ENCODE results near the gene OXT.

Gene OXT

DNA sequence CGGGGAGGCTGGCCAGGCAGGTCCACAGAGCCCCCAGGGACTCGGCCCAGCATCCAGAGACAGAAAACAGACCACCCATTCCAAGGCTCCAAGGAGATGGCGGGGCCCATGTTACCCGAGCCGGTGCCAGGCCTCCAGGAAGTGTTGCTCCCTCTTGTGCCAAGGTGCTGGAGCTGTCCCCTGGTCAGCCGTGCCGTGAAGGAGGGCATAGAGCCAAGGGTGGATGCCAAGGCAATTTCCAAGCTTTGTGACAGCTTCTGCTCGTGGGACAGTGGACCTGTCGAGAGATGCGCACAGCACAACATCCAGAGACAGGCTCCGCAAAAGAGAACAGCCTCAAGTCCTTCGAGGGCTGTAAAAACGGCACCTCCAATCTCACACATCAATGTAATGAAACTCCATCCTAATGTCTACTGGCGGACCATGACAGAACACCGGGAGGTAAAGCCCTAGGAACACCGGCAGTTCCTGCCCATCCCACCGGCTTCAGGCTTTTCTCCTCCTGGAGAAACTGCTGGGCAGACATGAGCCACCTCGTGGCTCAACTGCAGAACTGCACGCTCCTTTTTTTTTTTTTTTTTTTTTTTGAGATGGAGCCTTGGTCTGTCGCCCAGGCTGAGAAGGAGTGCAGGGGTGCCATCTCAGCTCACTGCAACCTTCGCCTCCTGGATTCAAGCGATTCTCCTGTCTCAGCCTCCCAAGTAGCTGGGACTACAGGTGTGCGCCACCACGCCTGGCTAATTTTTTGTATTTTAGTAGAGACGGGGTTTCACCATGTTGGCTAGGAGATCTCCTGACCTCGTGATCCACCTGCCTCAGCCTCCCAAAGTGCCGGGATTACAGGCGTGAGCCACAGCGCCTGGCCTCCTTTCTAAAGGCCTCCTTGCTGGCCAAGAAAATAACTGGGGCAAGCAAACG, 44.0 kb downstream of the OXT start:
- TF ChIP-seq YY1 (IDR thresholded peaks at IDR 0.05; ENCODE audit: low read depth) (0 out of 2 replicates have a peak, but pooled peaks have one; percentile 9), REST (IDR thresholded peaks at IDR 0.05; ENCODE audit: low read depth) (0 out of 2 replicates have a peak, but pooled peaks have one; percentile 16), EP300 (IDR thresholded peaks at IDR 0.05; ENCODE audit: borderline replicate concordance) (no peak), NFIC (IDR thresholded peaks at IDR 0.05) (no peak), RAD21 (IDR thresholded peaks at IDR 0.05; ENCODE audit: low read depth) (peak; percentile 58)

DNA sequence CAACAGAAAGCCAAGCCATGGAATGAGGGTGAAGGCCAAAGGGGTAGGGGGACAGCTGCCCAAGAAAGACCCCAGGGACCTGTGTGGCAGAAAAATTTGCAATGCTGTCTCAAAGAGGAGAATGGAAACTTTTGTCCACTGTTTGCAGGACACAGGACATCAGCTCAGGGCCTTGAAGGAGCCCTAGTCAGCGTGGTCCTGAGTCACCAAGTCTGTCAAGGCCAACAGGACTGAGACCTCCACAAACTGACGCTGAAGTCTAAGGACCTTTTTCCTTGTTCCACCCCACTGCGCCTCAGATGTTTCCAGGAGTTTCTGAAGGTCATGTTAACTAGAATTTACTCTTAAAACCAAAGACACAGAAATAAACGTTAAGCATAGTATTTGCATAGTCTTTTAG, 44.9 kb downstream of the OXT start:
- no peak for TF ChIP-seq TEAD4 (IDR thresholded peaks at IDR 0.05)
- no peak for TF ChIP-seq ZBTB7A (IDR thresholded peaks at IDR 0.05; ENCODE audit: low read depth)
- TF ChIP-seq, protein P1, sequence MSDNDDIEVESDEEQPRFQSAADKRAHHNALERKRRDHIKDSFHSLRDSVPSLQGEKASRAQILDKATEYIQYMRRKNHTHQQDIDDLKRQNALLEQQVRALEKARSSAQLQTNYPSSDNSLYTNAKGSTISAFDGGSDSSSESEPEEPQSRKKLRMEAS (IDR thresholded peaks at IDR 0.05) = no peak
- no peak for TF ChIP-seq REST (IDR thresholded peaks at IDR 0.05; ENCODE audit: low read depth)
- TF ChIP-seq TAF1 (IDR thresholded peaks at IDR 0.05; ENCODE audit: low read depth) = no peak
- TF ChIP-seq YY1 (IDR thresholded peaks at IDR 0.05; ENCODE audit: low read depth) = no peak
- no peak for TF ChIP-seq EP300 (IDR thresholded peaks at IDR 0.05; ENCODE audit: borderline replicate concordance)
- TF ChIP-seq TCF12 (IDR thresholded peaks at IDR 0.05; ENCODE audit: low read depth) = no peak

GRCh38 chr20:3117839-3118379, 46.5 kb downstream of the OXT start:
- TF ChIP-seq CEBPB (IDR thresholded peaks at IDR 0.05) = peak; percentile 98
- peak; percentile 61 for TF ChIP-seq RAD21 (IDR thresholded peaks at IDR 0.05; ENCODE audit: low read depth)

GRCh38 chr20:3119044-3119443, 47.6 kb downstream of the OXT start:
- TF ChIP-seq NFIC (IDR thresholded peaks at IDR 0.05) (no peak), REST (IDR thresholded peaks at IDR 0.05; ENCODE audit: low read depth) (no peak), RAD21 (IDR thresholded peaks at IDR 0.05; ENCODE audit: low read depth) (no peak), ZBTB7A (IDR thresholded peaks at IDR 0.05; ENCODE audit: low read depth) (no peak), TAF1 (IDR thresholded peaks at IDR 0.05; ENCODE audit: low read depth) (no peak), EGR1 (IDR thresholded peaks at IDR 0.05) (no peak), EP300 (IDR thresholded peaks at IDR 0.05; ENCODE audit: borderline replicate concordance) (no peak), TEAD4 (IDR thresholded peaks at IDR 0.05) (no peak)
- TF ChIP-seq, protein P1 (IDR thresholded peaks at IDR 0.05) = no peak

DNA sequence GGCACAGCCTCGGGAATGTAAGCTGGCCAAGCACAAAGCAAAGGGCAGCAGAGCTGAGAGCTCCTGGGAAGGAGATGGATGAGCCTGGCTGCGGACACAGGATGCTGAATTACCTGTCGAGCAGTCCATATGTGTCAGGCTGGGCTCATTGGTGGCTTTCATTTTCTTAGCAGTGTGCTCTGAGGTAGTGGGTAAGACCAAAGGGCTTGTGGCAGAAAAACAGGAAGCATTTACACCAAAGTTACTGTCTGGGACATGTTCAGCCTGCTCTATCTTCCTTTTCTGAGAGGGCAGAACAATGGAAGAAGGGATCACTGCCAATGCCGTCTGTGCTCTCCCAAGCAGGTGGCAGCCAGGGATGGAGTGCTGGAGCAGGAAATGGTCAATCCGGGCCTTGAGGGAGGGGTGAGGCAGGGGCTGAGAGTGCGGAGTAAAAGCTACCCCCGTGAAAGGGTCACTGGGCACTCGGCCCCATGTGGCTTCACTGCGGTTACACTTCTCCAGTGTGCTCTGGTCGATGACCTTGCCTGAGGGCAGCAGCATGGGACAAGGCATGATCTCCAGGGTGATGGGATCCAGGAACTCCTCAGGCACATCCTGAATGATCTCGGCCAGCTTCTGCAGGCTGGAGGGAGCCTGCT, 50.0 kb downstream of the OXT start:
- TF ChIP-seq NFIC (IDR thresholded peaks at IDR 0.05) = no peak

Data from Ishikawa (cell line).